ENCODE results near the gene MECP2. TPM values are rescaled to one million over a fixed set of nuclear protein-coding genes. Genes with fewer than 3 reads are reported as not detected.

The MECP2 gene
- total and polyA plus RNA-seq, 7 donors, result 27.6 to 54.4 (median 35.5) TPM

GRCh38 chrX:154115071-154115470, 17.6 kb upstream of the MECP2 start:
- WGBS, 3 donors, result 81 to 93% (median 92%) methylated on average over 10 of the region's 10 CpGs
- no peak overlapping the region for H3K27ac ChIP-seq
- H3K4me1 ChIP-seq, result no peaks in the 10 kb centered on the region
- ATAC-seq, result no peak
- intact Hi-C loops (cut with DNase I), result no loop called here
- H3K27me3 ChIP-seq (ENCODE audit: insufficient read depth in 3 of 3, low read length in 2 of 3), result peaks cover 0 to 13% (median 0%) of the 10 kb centered on the region in 3 donors
- H3K9me3 ChIP-seq, result no peaks in the 10 kb centered on the region
- no peak overlapping the region for H3K4me3 ChIP-seq
- no peaks in the 10 kb centered on the region for H3K36me3 ChIP-seq (ENCODE audit: insufficient read depth in 1 of 2, low read depth in 1 of 2)
- no peak for DNase-seq
- TF ChIP-seq CTCF (IDR thresholded peaks at IDR 0.05), result no peak

GRCh38 chrX:154114652-154115051, 17.1 kb upstream of the MECP2 start:
- Histone ChIP-seq H3K27me3 (ENCODE audit: insufficient read depth in 3 of 3, low read length in 2 of 3) (peaks cover 0 to 13% (median 0%) of the 10 kb centered on the region in 3 donors), H3K36me3 (ENCODE audit: insufficient read depth in 1 of 2, low read depth in 1 of 2) (no peaks in the 10 kb centered on the region), H3K4me1 (no peaks in the 10 kb centered on the region), H3K4me3 (no peak overlapping the region), H3K9me3 (no peaks in the 10 kb centered on the region), H3K27ac (no peak overlapping the region)
- ATAC-seq (no peak), DNase-seq (no peak)
- WGBS, 3 donors, result 89 to 94% (median 93%) methylated on average over 5 of the region's 5 CpGs
- intact Hi-C loops (cut with DNase I), result no loop called here
- TF ChIP-seq CTCF (IDR thresholded peaks at IDR 0.05), result no peak

- no peak for ATAC-seq
- WGBS, 3 donors, result 58 to 74% (median 71%) methylated on average over 6 of the region's 6 CpGs
- no peak for DNase-seq
- H3K4me3 ChIP-seq, result no peak overlapping the region
- H3K27me3 ChIP-seq (ENCODE audit: insufficient read depth in 3 of 3, low read length in 2 of 3), result peaks cover 0 to 13% (median 0%) of the 10 kb centered on the region in 3 donors
- H3K4me1 ChIP-seq, result no peaks in the 10 kb centered on the region
- no peaks in the 10 kb centered on the region for H3K36me3 ChIP-seq (ENCODE audit: insufficient read depth in 1 of 2, low read depth in 1 of 2)
- no peaks in the 10 kb centered on the region for H3K9me3 ChIP-seq
- TF ChIP-seq CTCF (IDR thresholded peaks at IDR 0.05), result no peak
- intact Hi-C loops (cut with DNase I), result no loop called here
- no peak overlapping the region for H3K27ac ChIP-seq
Measured at GRCh38 chrX:154113729-154114128, 16.2 kb upstream of the MECP2 start.

- WGBS, 3 donors, result 38 to 58% (median 46%) methylated on average over 2 of the region's 2 CpGs
- no peak for ATAC-seq
- Histone ChIP-seq H3K36me3 (ENCODE audit: insufficient read depth in 1 of 2, low read depth in 1 of 2) (no peaks in the 10 kb centered on the region), H3K4me1 (peaks cover 9% of the 10 kb centered on the region), H3K27ac (peak overlapping the region; percentile 77), H3K4me3 (peak overlapping the region; percentile 58), H3K9me3 (no peaks in the 10 kb centered on the region), H3K27me3 (ENCODE audit: insufficient read depth in 3 of 3, low read length in 2 of 3) (peaks cover 0 to 14% (median 0%) of the 10 kb centered on the region in 3 donors)
- DNase-seq, result no peak
- no peak for TF ChIP-seq CTCF (IDR thresholded peaks at IDR 0.05)
- intact Hi-C loops (cut with DNase I), result loop anchor here in 1 of 2 donors (5.0 kb wide), 1 partner anchor 41 kb away; no protein-coding TSS in a partner anchor
Measured at GRCh38 chrX:154098551-154098950, 1.0 kb upstream of the MECP2 start.

GRCh38 chrX:154097003-154097588, 421 bp downstream of the MECP2 start:
- intact Hi-C loops (cut with DNase I), result loop anchor here in 1 of 2 donors (5.0 kb wide), 1 partner anchor 40 kb away; no protein-coding TSS in a partner anchor
- Histone ChIP-seq H3K4me3 (peak overlapping the region; percentile 74), H3K27ac (peak overlapping the region; percentile 91), H3K27me3 (ENCODE audit: insufficient read depth in 3 of 3, low read length in 2 of 3) (peaks cover 0 to 14% (median 0%) of the 10 kb centered on the region in 3 donors), H3K9me3 (no peaks in the 10 kb centered on the region), H3K4me1 (peaks cover 14% of the 10 kb centered on the region), H3K36me3 (ENCODE audit: insufficient read depth in 1 of 2, low read depth in 1 of 2) (no peaks in the 10 kb centered on the region)
- no peak for TF ChIP-seq CTCF (IDR thresholded peaks at IDR 0.05)
- ATAC-seq, result peak; percentile 67 to 77 (median 70)
- 0 to 31% (median 1%) methylated on average over 5 to 53 of the region's 80 CpGs for WGBS, 3 donors
- peak; percentile 81 to 83 for DNase-seq

Measured in psoas muscle (tissue), 8 donors.